Esophagus muscularis mucosa (tissue), 3 donors: Measurements from ENCODE around the gene ZG16.

ENCODE experiments used
- POLR2A ChIP-seq: fragments of 450-650 bp; IDR thresholded peaks from one replicate; pipeline ENCODE4 v1.6.1; 2017; ENCODE audit warnings: antibody characterized with exemption, moderate library complexity, mild to moderate bottlenecking, low read depth
- POLR2AphosphoS5 ChIP-seq, 2 donors: sonication (generic); formaldehyde crosslinking; IDR thresholded peaks; one replicate each; pipeline ENCODE4 v1.6.1; 2017; ENCODE audit warnings: antibody characterized with exemption in 2 of 2
- TF ChIP-seq, protein P1 (sequence below), 3 experiments: fragments of 200-600 bp in 2 of 3; fragments of 450-650 bp in 1 of 3; sonication (generic) in 2 of 3; IDR thresholded peaks; one replicate each; pipeline ENCODE4 v1.5.1; 2017 to 2019; ENCODE audit warnings: antibody characterized with exemption in 3 of 3, mild to moderate bottlenecking in 2 of 3, moderate library complexity in 1 of 3

DNA sequence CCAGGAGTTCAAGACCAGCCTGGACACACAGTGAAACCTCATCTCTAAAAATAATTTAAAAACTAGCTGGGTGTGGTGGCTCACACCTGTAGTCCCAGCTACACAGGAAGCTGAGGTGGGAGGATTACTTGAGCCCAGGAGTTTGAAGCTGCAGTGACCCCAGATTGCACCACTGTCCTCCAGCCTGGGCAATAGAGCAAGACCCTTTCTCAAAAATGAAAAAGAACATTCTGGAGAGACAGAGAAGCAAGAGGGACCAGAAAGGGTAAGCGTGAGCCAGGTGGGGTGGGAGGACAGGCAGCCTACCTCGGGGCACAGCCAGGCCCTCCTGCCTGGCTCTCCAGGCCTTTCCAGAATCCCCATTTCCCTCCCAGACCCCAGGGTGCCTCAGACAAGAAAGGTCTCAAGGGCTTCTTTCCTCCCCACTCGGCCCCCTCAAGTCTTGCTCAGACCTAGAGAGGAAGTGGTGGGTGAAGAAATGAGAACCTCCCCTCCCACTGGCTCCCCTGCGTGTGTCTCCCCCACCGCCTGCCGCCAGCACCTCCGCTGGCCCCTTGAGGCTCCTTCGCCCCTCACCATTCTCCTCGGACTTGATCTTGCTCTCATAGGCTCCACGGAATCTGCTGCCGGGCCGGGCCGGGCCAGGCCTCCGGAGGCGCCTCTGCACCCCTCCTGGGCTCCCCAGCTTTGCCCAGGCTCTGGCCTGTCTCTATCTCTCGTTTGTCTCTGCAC lies 32.8 kb upstream of the ZG16 start:
- TF ChIP-seq POLR2A (no peak), POLR2AphosphoS5 (IDR thresholded peaks at IDR 0.05) (no peak)
- TF ChIP-seq, protein P1, sequence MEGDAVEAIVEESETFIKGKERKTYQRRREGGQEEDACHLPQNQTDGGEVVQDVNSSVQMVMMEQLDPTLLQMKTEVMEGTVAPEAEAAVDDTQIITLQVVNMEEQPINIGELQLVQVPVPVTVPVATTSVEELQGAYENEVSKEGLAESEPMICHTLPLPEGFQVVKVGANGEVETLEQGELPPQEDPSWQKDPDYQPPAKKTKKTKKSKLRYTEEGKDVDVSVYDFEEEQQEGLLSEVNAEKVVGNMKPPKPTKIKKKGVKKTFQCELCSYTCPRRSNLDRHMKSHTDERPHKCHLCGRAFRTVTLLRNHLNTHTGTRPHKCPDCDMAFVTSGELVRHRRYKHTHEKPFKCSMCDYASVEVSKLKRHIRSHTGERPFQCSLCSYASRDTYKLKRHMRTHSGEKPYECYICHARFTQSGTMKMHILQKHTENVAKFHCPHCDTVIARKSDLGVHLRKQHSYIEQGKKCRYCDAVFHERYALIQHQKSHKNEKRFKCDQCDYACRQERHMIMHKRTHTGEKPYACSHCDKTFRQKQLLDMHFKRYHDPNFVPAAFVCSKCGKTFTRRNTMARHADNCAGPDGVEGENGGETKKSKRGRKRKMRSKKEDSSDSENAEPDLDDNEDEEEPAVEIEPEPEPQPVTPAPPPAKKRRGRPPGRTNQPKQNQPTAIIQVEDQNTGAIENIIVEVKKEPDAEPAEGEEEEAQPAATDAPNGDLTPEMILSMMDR (IDR thresholded peaks at IDR 0.05) = no peak
